ENCODE measurements around the gene ZNF483. TPM values are rescaled to one million over a fixed set of nuclear protein-coding genes. Genes with fewer than 3 reads are reported as not detected.

The ZNF483 gene
- total RNA-seq (2022) (1.3 and 2.4 TPM in 2 replicates), Bru-seq, nascent RNA (percentile 43 among the genes with signal in this experiment), BruChase-seq, experiment 1, labeled RNA remaining after a 6-hour chase (percentile 68 among the genes with signal in this experiment), BruChase-seq, experiment 2, labeled RNA remaining after a 2-hour chase (percentile 63 among the genes with signal in this experiment)
- long read RNA-seq, partial matches to known transcripts: 0 of 2 reads
- long read RNA-seq, other reads (novel, unspliced or antisense): 1 of 2 reads

GRCh38 chr9:111525056-111525977 lies at the start of gene ZNF483:
TSS of gene ZNF483 (plus strand) at chr9:111525179. CDS start at chr9:111527396, 2,217 bp downstream.
- TSS peak; percentile 56 for BruUV-seq (replicated peaks)
- Mint-ChIP-seq H3K27ac (ENCODE audit: low read depth, unreplicated experiment) (peak within 1 kb of the TSS; percentile 68), H3K9me3 (ENCODE audit: unreplicated experiment) (peaks cover 14% of the 10 kb centered on the region), H3K36me3 (ENCODE audit: insufficient read depth, unreplicated experiment) (peaks cover 5% of the 10 kb centered on the region), H3K4me1 (ENCODE audit: insufficient read depth, unreplicated experiment) (peaks cover 15% of the 10 kb centered on the region), H3K27me3 (ENCODE audit: insufficient read depth, unreplicated experiment) (no peaks in the 10 kb centered on the region), H3K4me3 (ENCODE audit: unreplicated experiment) (peak within 1 kb of the TSS; percentile 82)
- intact Hi-C loops (cut with micrococcal nuclease): no loop called here
- TF ChIP-seq, protein P1, sequence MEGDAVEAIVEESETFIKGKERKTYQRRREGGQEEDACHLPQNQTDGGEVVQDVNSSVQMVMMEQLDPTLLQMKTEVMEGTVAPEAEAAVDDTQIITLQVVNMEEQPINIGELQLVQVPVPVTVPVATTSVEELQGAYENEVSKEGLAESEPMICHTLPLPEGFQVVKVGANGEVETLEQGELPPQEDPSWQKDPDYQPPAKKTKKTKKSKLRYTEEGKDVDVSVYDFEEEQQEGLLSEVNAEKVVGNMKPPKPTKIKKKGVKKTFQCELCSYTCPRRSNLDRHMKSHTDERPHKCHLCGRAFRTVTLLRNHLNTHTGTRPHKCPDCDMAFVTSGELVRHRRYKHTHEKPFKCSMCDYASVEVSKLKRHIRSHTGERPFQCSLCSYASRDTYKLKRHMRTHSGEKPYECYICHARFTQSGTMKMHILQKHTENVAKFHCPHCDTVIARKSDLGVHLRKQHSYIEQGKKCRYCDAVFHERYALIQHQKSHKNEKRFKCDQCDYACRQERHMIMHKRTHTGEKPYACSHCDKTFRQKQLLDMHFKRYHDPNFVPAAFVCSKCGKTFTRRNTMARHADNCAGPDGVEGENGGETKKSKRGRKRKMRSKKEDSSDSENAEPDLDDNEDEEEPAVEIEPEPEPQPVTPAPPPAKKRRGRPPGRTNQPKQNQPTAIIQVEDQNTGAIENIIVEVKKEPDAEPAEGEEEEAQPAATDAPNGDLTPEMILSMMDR (IDR thresholded peaks at IDR 0.05; ENCODE audit: unreplicated experiment): no peak
- POLR2A ChIA-PET: interaction anchor here (0.7 to 3.3 kb wide), 13 partner anchors 8 to 782 kb away, joined by 3 to 31 read pairs (median 3); partner anchors contain the start of genes DNAJC25 and ECPAS
- DNase-seq (ENCODE audit: unreplicated experiment): peak; percentile 84
- CTCF ChIA-PET: interaction anchor here (0.5 kb wide), 1 partner anchor 61 kb away, joined by 5 read pairs; no protein-coding TSS in a partner anchor

- no peak for DNase-seq (ENCODE audit: unreplicated experiment)
- POLR2A ChIA-PET: interaction anchor here (1.0 kb wide), 1 partner anchor 13 kb away, joined by 4 read pairs; no protein-coding TSS in a partner anchor
- no TSS peak for BruUV-seq (replicated peaks)
- TF ChIP-seq, protein P1 (IDR thresholded peaks at IDR 0.05; ENCODE audit: unreplicated experiment): no peak
- no peaks in the 10 kb centered on the region for H3K27me3 Mint-ChIP-seq (ENCODE audit: insufficient read depth, unreplicated experiment)
- CTCF ChIA-PET: interaction anchor here (0.6 kb wide), 1 partner anchor 1862 kb away, joined by 4 read pairs; no protein-coding TSS in a partner anchor
- peaks cover 25% of the 10 kb centered on the region for H3K4me1 Mint-ChIP-seq (ENCODE audit: insufficient read depth, unreplicated experiment)
- intact Hi-C loops (cut with micrococcal nuclease): no loop called here
- H3K9me3 Mint-ChIP-seq (ENCODE audit: unreplicated experiment): no peaks in the 10 kb centered on the region
- H3K27ac Mint-ChIP-seq (ENCODE audit: low read depth, unreplicated experiment): peak overlapping the region; percentile 24
- H3K4me3 Mint-ChIP-seq (ENCODE audit: unreplicated experiment): no peak overlapping the region
- peaks cover 7% of the 10 kb centered on the region for H3K36me3 Mint-ChIP-seq (ENCODE audit: insufficient read depth, unreplicated experiment)
Measured at GRCh38 chr9:111475195-111475594, 49.8 kb upstream of the ZNF483 start.

DNA sequence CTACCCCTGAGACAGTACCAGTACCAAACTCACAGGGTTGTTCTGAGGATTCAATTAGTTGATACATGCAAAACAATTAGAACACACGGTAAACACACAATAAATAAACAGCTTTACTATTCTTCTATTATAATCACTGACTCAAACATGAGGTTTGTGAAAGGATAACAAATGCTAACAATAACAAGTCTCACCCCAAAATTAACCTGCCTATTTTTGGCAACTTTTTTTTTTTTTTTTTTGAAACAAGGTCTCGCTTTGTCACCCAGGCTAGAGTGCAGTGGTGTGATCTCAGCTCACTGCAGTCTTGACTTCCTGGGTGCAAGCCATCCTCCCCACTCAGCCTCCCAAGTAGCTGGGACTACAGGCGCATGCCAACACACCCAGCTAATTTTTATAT lies 47.3 kb upstream of the ZNF483 start:
- peak overlapping the region; percentile 44 for H3K27ac Mint-ChIP-seq (ENCODE audit: low read depth, unreplicated experiment)
- POLR2A ChIA-PET: interaction anchor here (0.6 kb wide), 1 partner anchor 873 kb away, joined by 3 read pairs; no protein-coding TSS in a partner anchor
- H3K4me1 Mint-ChIP-seq (ENCODE audit: insufficient read depth, unreplicated experiment): peaks cover 24% of the 10 kb centered on the region

More for the DNA sequence above, 47.3 kb upstream of the ZNF483 start:
- CTCF ChIA-PET: interaction anchor here (0.6 kb wide), 1 partner anchor 85 kb away, joined by 5 read pairs; no protein-coding TSS in a partner anchor
- DNase-seq (ENCODE audit: unreplicated experiment): no peak
- H3K27me3 Mint-ChIP-seq (ENCODE audit: insufficient read depth, unreplicated experiment): no peaks in the 10 kb centered on the region
- intact Hi-C loops (cut with micrococcal nuclease): no loop called here
- no peaks in the 10 kb centered on the region for H3K36me3 Mint-ChIP-seq (ENCODE audit: insufficient read depth, unreplicated experiment)
- TF ChIP-seq, protein P1 (IDR thresholded peaks at IDR 0.05; ENCODE audit: unreplicated experiment): no peak
- BruUV-seq (replicated peaks): no TSS peak
- no peaks in the 10 kb centered on the region for H3K9me3 Mint-ChIP-seq (ENCODE audit: unreplicated experiment)
- no peak overlapping the region for H3K4me3 Mint-ChIP-seq (ENCODE audit: unreplicated experiment)

All from MCF 10A (cell line).